NCI-H146 treated with DMSO at 0.1 percent for 48 hours (cell line): ENCODE data around the gene ITGB3BP.
"Not testable (repeated sequence)": the region's sequence is repeated elsewhere in the genome, so short reads cannot be mapped to it uniquely, and the experiment has no call there.

ENCODE experiments used
- DNase-seq: peaks from one replicate; lab custom pipeline; 2025; ENCODE audit not compliant: unreplicated experiment; lab: John Stamatoyannopoulos, UW

Gene ITGB3BP, protein sequence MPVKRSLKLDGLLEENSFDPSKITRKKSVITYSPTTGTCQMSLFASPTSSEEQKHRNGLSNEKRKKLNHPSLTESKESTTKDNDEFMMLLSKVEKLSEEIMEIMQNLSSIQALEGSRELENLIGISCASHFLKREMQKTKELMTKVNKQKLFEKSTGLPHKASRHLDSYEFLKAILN

DNA sequence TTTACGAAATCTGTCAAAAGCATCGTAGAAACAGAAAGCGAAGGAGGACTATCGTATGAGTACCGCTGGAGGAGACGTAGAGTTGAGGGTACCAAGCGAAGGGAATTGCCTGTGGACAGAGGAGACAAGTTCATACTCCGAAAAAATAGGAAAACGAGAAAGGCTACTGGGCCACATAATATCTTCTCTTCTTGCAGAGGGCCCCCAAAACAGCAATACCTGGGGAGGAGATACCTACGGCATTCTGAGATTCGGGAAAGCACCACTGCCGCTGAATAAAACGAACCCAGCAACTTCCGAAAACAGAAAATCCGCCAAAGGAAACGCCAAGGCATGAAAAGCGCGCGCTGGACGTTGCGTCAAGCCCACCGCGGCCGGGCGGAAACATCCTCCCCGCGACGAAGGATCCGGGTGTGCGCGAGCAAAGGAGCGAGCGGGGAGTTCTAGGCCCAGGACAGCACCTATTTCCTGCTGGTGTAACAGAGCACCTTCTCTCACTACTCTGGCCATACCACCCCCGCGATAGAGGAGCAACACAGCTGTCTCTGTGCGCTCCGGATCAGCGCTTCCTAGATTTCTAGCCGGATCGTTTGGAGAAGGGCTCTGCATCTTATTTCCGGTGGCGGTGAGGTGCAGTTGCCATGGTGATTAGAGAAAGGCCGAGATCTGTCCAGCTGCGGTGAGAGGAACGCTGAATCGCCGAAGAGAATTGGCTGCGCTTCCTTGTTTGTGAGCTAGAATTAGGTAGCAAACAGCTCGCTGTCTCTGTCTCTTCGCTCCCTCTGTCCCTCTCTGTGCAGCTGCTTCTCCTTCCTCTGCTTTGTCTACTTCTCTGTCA is at the start of gene ITGB3BP, which contains the start of gene EFCAB7:
Gene ITGB3BP (minus strand): TSS at position 335 of the 838 bp plus-strand sequence. CDS start 92 bp downstream, at position 243.
Gene EFCAB7 (plus strand): TSS at position 635 of the 838 bp plus-strand sequence. CDS start 2,048 bp downstream, outside the sequence.
- DNase-seq, result peak; percentile 96

- DNase-seq, result not testable (repeated sequence)
Observed at GRCh38 chr1:63572686-63573085, 49.7 kb upstream of the ITGB3BP start.

DNA sequence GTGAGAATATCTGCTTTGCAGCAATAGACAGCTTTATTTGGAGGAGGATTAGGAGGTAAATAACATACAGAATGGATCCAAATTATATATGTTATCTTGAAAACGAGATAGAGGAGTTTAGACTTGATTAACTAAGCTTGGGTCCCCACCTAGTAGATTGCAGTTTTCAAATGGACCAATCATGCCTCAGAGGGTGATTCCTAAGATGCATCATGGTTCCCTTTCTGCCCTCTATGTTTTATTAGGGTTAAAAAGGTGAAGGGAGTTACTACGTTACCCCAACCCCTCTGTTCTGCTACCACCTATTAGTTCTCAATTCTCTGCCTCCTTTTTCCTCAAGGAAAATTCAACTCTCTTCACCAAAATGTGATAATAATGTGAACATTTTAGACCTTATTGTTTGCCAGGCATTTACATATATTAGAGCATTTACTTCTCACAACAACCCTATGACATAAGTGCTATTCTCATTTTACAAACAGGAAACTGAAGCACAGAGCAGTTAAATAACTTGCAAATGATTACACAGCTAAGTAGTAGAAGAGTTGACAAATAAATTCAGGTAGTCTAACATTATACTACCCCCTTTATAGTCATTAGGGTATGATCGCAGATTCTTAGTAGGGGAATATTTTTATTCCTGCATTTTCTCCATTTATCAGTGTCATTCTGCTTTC is 46.8 kb upstream of the ITGB3BP start:
- DNase-seq, result no peak

- no peak for DNase-seq
Observed at GRCh38 chr1:63569068-63569467, 46.0 kb upstream of the ITGB3BP start.

- no peak for DNase-seq
Observed at GRCh38 chr1:63563745-63564144, 40.7 kb upstream of the ITGB3BP start.

DNA sequence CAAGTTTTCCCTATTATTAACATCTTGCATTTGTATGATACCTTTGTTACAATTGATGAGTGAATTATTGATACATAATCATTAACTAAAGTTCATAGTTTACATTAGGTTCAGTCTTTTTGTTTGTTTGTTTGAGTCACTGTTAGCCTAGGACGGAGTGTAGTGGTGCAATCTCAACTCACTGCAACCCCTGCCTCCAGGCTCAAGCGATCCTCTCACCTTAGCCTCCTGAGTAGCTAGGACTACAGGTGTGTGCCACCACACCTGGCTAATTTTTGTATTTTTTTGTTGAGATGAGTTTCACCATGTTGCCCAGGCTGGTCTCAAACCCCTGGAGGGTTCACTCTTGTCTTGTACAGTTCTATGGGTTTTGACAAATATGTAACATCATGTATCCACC is 36.3 kb upstream of the ITGB3BP start:
- DNase-seq, result no peak

- DNase-seq, result no peak
Observed at GRCh38 chr1:63557365-63557987, 34.5 kb upstream of the ITGB3BP start.

DNA sequence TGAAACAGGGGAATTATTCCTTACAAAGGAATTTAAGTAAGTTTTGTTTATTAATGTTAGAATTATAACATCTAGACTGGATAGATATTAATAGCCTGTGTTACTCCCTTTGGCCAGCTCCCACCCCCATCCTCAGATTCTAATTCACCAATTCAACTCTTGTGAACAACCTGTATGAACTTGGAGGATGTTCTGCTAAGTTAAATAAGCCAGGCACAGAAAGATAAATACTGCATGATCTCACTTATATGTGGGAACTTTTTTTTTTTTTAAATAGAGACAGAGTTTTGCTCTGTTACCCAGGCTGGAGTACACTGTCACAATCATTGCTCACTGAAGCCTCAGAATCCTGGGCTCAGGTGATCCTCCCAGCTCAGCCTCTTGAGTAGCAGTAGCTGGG is 32.5 kb upstream of the ITGB3BP start:
- DNase-seq, result no peak

DNA sequence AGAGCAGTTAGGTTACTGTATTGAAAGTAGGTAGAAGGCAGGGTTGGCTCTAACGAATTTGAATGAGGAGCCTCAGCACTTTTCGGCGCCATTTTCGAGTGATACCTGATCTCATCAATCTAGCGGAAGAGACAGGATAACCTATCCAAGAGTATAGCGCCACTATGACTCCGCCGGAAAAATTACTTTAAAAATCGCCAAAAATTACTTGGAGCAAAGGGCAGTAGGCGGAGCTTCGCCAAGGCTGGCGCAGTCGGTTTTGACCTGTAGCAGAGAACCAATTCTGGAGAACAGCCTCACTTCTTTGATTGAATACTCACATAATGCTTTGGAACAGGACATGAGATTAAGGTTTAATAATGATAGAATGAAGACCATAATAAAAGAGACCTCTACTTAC is 25.9 kb upstream of the ITGB3BP start:
- DNase-seq, result no peak

- no peak for DNase-seq
Observed at GRCh38 chr1:63548303-63548702, 25.3 kb upstream of the ITGB3BP start.

- no peak for DNase-seq
Observed at GRCh38 chr1:63547621-63548294, 24.7 kb upstream of the ITGB3BP start.

DNA sequence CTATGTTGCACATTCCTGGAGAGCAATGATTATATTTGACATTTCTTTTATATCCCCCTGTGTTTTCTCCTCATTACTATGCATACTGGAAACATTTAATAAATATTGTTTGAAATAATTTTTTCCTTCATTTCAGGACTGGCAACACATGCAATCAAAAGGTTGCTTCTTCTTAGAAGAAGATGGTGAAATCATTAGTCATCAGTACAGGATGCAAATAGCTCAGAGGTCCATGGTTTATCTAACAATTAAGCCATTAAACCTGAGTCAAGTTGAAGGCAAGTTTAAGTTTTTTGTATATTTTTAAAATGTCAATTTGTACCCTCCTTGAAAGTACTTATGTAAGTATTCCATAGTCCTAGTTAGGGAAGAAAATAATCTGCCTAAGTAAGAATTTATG is 22.8 kb upstream of the ITGB3BP start:
- DNase-seq, result no peak

- DNase-seq, result no peak
Observed at GRCh38 chr1:63537940-63538339, 14.9 kb upstream of the ITGB3BP start.

- no peak for DNase-seq
Observed at GRCh38 chr1:63537006-63537405, 14.0 kb upstream of the ITGB3BP start.

GRCh38 chr1:63534406-63534805 is 11.4 kb upstream of the ITGB3BP start:
- peak; percentile 42 for DNase-seq

GRCh38 chr1:63533931-63534330 is 10.9 kb upstream of the ITGB3BP start:
- DNase-seq, result no peak

DNA sequence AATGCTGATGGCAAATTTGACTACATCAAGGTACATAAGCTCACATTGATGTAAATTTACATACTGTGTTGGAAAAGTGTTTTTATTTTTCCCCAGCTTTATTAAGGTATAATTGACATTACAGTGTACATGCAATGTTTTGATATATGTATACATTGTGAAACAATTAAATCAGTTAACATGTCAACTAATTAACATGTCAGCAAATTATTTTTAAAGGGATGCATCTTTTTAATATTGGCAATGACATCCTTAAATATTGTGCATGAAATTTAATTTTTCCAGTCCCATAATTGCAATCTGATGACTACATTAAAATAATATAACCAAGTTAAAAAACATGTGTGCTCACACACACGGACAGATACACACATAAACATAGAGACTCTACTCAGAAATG is 9.7 kb upstream of the ITGB3BP start:
- DNase-seq, result no peak

- peak; percentile 28 for DNase-seq
Observed at GRCh38 chr1:63524201-63524600, 1.2 kb upstream of the ITGB3BP start.

DNA sequence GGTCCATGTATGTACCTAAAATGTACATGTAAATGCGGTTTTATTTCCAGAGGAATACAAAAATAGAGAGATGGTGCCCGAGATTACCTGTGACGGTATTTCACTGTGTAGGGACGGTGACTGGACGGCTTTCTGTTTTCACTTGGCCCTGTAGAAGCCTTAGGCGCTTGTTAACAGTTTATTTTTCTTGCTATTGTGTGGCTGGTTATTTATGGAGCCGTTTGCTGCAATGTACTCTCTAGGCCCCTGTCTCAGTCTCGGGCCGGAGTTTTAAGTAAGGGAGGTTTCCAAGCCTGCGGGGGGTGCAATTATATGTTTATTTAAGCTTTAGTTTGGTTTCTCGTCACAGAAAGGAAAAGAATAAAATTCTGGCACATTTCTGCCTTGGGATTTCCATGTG is 713 bp upstream of the ITGB3BP start:
- peak; percentile 62 for DNase-seq

GRCh38 chr1:63516629-63517028 is 6.4 kb downstream of the ITGB3BP start:
- DNase-seq, result no peak

DNA sequence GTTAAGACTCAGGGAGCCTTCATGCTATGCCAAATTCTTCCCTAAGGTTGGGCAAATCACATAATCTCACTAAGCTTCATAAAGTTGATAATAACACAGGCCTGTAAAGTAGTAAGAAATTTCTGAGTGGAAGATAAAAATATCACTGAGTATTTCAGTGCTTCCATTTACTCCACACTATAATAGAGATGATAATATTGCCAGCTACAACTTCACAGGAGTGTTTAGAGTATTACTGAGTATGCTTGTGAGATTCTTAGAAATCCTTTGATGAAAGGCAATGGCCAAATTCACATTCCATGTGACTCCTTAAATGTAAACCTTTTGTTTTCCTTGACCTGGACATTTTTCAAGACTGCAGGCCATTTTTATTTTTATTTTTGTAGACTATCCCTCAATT is 10.4 kb downstream of the ITGB3BP start:
- DNase-seq, result no peak
